Thoracic aorta (tissue), 2 donors: Measurements from ENCODE around the gene RPTOR. TPM values are rescaled to one million over a fixed set of nuclear protein-coding genes. Genes with fewer than 3 reads are reported as not detected.

ENCODE experiments used
- ATAC-seq: fragments of 150-250 bp; one replicate; pipeline ENCODE4 v1.8.0; 2017; ENCODE audit warnings: low read depth; ENCODE audit not compliant: insufficient number of reproducible peaks, low FRiP score
- DNase-seq: peaks from one replicate; pipeline ENCODE4 v3.0.0-alpha.2; 2020; ENCODE audit warnings: low spot score
- H3K27ac ChIP-seq, 2 donors: fragments of 200-600 bp; sonication (generic); 1 replicate in 1 of 2; 2 replicates in 1 of 2; pipeline ENCODE4 v1.5.1; 2016; ENCODE audit warnings: mild to moderate bottlenecking in 2 of 2, moderate library complexity in 2 of 2
- H3K27me3 ChIP-seq: fragments of 200-600 bp; sonication (generic); replicated peaks from 2 replicates; pipeline ENCODE4 v1.6.0; 2016; ENCODE audit warnings: mild to moderate bottlenecking; ENCODE audit not compliant: insufficient read depth
- H3K36me3 ChIP-seq: fragments of 200-600 bp; sonication (generic); one replicate; pipeline ENCODE4 v1.5.1; 2016
- H3K4me1 ChIP-seq, 2 donors: fragments of 200-600 bp; sonication (generic); 1 replicate in 1 of 2; 2 replicates in 1 of 2; pipeline versions ENCODE4 v1.5.1 to v1.6.0; 2016; ENCODE audit warnings: low read depth in 2 of 2, mild to moderate bottlenecking in 1 of 2; ENCODE audit not compliant: control insufficient read depth in 1 of 2
- H3K4me3 ChIP-seq: fragments of 200-600 bp; sonication (generic); 2 replicates; pipeline ENCODE4 v1.5.1; 2016; ENCODE audit warnings: mild to moderate bottlenecking
- H3K9me3 ChIP-seq: fragments of 200-600 bp; sonication (generic); 2 replicates; pipeline ENCODE4 v1.5.1; 2016
- total RNA-seq, 2 donors: library from RNA; depleted of rRNA; stranded (reverse); fragments of >200 nt; gene quantifications; one replicate each; pipeline versions ENCODE4 v1.1.0 to v1.2.3, GENCODE V29; 2016
- TF ChIP-seq, protein P1 (sequence below): fragments of 200-600 bp; sonication (generic); IDR thresholded peaks from one replicate; pipeline ENCODE4 v1.5.1; 2019; ENCODE audit warnings: antibody characterized with exemption

Gene RPTOR
- total RNA-seq, 2 donors from 2014 or later: 42.0 to 47.4 TPM

GRCh38 chr17:80647746-80648145 is 103.1 kb downstream of the RPTOR start:
- TF ChIP-seq, protein P1, sequence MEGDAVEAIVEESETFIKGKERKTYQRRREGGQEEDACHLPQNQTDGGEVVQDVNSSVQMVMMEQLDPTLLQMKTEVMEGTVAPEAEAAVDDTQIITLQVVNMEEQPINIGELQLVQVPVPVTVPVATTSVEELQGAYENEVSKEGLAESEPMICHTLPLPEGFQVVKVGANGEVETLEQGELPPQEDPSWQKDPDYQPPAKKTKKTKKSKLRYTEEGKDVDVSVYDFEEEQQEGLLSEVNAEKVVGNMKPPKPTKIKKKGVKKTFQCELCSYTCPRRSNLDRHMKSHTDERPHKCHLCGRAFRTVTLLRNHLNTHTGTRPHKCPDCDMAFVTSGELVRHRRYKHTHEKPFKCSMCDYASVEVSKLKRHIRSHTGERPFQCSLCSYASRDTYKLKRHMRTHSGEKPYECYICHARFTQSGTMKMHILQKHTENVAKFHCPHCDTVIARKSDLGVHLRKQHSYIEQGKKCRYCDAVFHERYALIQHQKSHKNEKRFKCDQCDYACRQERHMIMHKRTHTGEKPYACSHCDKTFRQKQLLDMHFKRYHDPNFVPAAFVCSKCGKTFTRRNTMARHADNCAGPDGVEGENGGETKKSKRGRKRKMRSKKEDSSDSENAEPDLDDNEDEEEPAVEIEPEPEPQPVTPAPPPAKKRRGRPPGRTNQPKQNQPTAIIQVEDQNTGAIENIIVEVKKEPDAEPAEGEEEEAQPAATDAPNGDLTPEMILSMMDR: no peak
- H3K4me3 ChIP-seq: no peak overlapping the region
- no peak for ATAC-seq

GRCh38 chr17:80649200-80649644 is 104.6 kb downstream of the RPTOR start:
- H3K27ac ChIP-seq: no peak overlapping the region
- ATAC-seq: no peak

More at GRCh38 chr17:80647746-80648145, 103.1 kb downstream of the RPTOR start:
- Histone ChIP-seq H3K4me1 (peaks cover 9 to 18% of the 10 kb centered on the region in 2 donors), H3K27me3 (no peaks in the 10 kb centered on the region), H3K9me3 (no peaks in the 10 kb centered on the region), H3K36me3 (no peaks in the 10 kb centered on the region), H3K27ac (no peak overlapping the region)
- DNase-seq: no peak

DNA sequence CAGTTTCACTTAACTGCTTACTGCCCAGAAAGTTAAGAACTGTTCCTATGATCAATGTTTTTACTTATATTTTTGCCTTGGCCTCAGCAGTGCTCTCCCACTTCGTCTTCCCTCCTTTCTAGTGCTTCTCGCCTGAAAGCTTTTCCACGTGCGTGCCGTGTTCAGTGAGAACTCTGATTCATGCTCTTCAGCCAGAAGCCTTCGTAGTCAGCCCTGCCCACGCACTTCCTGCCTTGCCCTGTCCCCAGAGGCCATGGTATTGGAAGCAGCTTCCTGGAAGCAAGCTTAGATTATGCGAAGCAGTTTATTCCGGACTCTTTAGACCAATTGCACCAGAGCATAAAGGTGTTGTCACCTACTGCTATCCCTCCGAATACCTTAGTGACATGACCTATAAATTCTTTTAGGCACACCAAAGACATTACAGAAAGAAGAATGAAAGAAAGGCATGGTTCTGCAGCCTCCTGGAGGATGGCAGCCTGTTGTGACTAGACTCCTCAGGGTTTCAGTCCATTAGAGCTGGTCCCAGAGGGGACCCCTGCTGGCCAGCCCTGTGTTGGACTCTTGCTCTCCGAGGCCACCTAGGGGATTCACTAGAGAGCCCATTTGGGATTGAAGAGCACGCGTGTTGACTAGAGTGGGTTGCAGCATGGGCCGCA is 105.2 kb downstream of the RPTOR start:
- no peaks in the 10 kb centered on the region for H3K9me3 ChIP-seq
- H3K27me3 ChIP-seq: no peaks in the 10 kb centered on the region
- peak; percentile 20 for ATAC-seq
- DNase-seq: peak; percentile 65
- peaks cover 9 to 18% of the 10 kb centered on the region in 2 donors for H3K4me1 ChIP-seq
- TF ChIP-seq, protein P1: no peak
- H3K27ac ChIP-seq: no peak overlapping the region
- no peaks in the 10 kb centered on the region for H3K36me3 ChIP-seq
- no peak overlapping the region for H3K4me3 ChIP-seq

More at GRCh38 chr17:80649200-80649644, 104.6 kb downstream of the RPTOR start:
- Histone ChIP-seq H3K27me3 (no peaks in the 10 kb centered on the region), H3K36me3 (no peaks in the 10 kb centered on the region), H3K9me3 (no peaks in the 10 kb centered on the region), H3K4me3 (no peak overlapping the region), H3K4me1 (peaks cover 9 to 18% of the 10 kb centered on the region in 2 donors)
- TF ChIP-seq, protein P1: no peak
- DNase-seq: no peak

DNA sequence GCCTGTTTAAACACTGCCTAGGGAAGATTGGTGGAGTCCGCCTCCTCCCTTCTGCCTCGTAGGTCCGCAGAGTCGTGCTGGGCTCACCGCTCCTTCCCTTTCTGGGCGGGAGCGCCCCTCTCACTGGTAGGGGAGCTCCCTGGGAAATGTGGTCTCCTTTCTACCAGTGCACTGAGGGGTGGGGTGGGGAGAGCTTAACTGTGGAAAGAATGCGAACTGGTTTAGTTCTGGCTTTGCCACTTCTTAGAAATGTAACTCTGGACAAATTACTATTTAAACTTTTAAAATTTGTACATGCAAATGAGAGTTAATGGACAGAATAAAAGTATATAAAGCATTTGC is 105.7 kb downstream of the RPTOR start:
- ATAC-seq (no peak), DNase-seq (no peak)
- Histone ChIP-seq H3K36me3 (no peaks in the 10 kb centered on the region), H3K27ac (no peak overlapping the region), H3K4me1 (peaks cover 9 to 18% of the 10 kb centered on the region in 2 donors), H3K27me3 (no peaks in the 10 kb centered on the region), H3K4me3 (no peak overlapping the region), H3K9me3 (no peaks in the 10 kb centered on the region)
- TF ChIP-seq, protein P1: no peak

DNA sequence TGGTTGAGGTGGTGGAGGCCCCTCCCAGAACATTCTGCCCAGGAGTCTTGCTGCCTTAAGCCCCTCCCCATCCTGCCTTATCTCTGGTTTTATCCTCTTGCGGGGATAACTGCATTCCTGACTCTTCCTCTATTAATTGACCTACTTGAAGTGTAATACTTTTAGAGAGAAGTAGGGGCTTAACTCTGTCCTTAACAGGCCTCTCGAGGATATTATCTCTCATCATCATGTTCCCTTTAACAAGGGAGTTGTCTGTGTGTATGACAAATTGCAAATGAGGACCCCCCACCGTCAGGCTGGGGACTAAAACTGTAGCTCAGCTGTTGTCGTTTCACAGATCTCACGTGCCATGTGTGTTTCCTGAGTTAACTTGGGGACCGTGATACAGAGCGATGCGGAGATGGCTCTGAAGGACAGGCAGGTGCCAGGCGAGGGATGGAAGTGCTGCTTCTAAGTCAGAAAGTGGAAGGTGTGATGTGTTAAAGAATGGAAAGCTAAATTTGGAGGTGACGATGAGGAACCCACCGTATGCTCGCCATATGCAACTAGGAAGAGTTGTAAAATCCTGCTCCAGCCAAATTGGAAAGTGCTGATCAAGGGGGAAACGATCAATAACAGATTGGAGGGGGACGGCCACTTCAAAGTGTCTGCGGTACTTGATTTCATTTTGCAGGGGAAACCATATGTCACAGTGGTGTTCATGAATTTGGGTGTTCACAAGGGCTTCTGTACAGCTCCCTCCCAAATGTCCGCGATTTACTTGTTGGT is 106.3 kb downstream of the RPTOR start:
- no peak for DNase-seq

More for the DNA sequence above, 106.3 kb downstream of the RPTOR start:
- Histone ChIP-seq H3K27ac (no peak overlapping the region), H3K36me3 (no peaks in the 10 kb centered on the region), H3K9me3 (no peaks in the 10 kb centered on the region), H3K4me3 (no peak overlapping the region), H3K4me1 (peaks cover 9 to 18% of the 10 kb centered on the region in 2 donors), H3K27me3 (no peaks in the 10 kb centered on the region)
- TF ChIP-seq, protein P1: no peak
- ATAC-seq: no peak
